Stomach (tissue), 9 donors: ENCODE measurements around the gene PWWP2B. TPM values are rescaled to one million over a fixed set of nuclear protein-coding genes. Genes with fewer than 3 reads are reported as not detected.

Experiments used
- DNase-seq, 2 donors: peaks; one replicate each; pipeline versions ENCODE4 v3.0.0 to v3.0.0-alpha.2; 2013 to 2019
- H3K27ac ChIP-seq, 5 donors: fragments of 200-600 bp in 4 of 5; sonication (generic) in 4 of 5; one replicate each; pipeline ENCODE4 v1.5.1; 2013 to 2019; ENCODE audit warnings: mild to moderate bottlenecking in 1 of 5, moderate library complexity in 1 of 5
- H3K27me3 ChIP-seq, 3 donors: fragments of 200-600 bp; sonication (generic); one replicate each; pipeline ENCODE4 v1.5.1; 2017 to 2019; ENCODE audit warnings: mixed run types in 1 of 3
- H3K36me3 ChIP-seq, 4 donors: fragments of 200-600 bp; sonication (generic); 1 replicate in 3 of 4; 2 replicates in 1 of 4; pipeline ENCODE4 v1.5.1; 2016 to 2019
- H3K4me1 ChIP-seq, 4 donors: fragments of 200-600 bp; sonication (generic); one replicate each; pipeline ENCODE4 v1.5.1; 2016 to 2019
- H3K4me3 ChIP-seq, 4 donors: fragments of 200-600 bp; sonication (generic) in 3 of 4; one replicate each; pipeline ENCODE4 v1.5.1; 2016 to 2019; ENCODE audit warnings: mild to moderate bottlenecking in 1 of 4
- H3K9me3 ChIP-seq, 4 donors: fragments of 200-600 bp; sonication (generic); one replicate each; pipeline ENCODE4 v1.5.1; 2016 to 2019
- CTCF ChIP-seq, 7 experiments: fragments of 450-650 bp in 4 of 7; fragments of 200-600 bp in 3 of 7; sonication (generic) in 3 of 7; IDR thresholded peaks; one replicate each; pipeline ENCODE4 v1.5.1; 2016 to 2019; ENCODE audit warnings: antibody characterized with exemption in 7 of 7, control low read depth in 2 of 7, mild to moderate bottlenecking in 1 of 7
- EP300 ChIP-seq: sonication (generic); formaldehyde crosslinking; IDR thresholded peaks from one replicate; pipeline ENCODE4 v1.6.1; 2017; ENCODE audit warnings: antibody characterized with exemption
- POLR2A ChIP-seq, 4 donors: fragments of 450-650 bp; IDR thresholded peaks; one replicate each; pipeline ENCODE4 v1.6.1; 2016; ENCODE audit warnings: antibody characterized with exemption in 4 of 4, control low read depth in 2 of 4, mild to moderate bottlenecking in 1 of 4, moderate library complexity in 1 of 4
- POLR2AphosphoS5 ChIP-seq, 3 donors: sonication (generic); formaldehyde crosslinking; IDR thresholded peaks; one replicate each; pipeline ENCODE4 v1.6.1; 2016; ENCODE audit warnings: antibody characterized with exemption in 3 of 3
- WGBS, 5 donors: extraction: QIAGEN DNeasy Blood & Tissue Kit in 3 of 5; methylation state at CpG; one replicate each; pipeline versions ENCODE4 v1.1.5 to v1.1.7; 2013 to 2018; 5-methylcytosine and 5-hydroxymethylcytosine counted together
- intact Hi-C: fragments of 100-400 bp; cut with DNase I; formaldehyde crosslinking; loops from one replicate; pipeline ENCODE4 v1.15.1; 2023; ENCODE audit warnings: low total_unique reads
- polyA plus RNA-seq, 3 donors: library from polyadenylated mRNA; stranded (reverse); fragments of 200-250 nt; gene quantifications; one replicate each; pipeline ENCODE4 v1.2.3, GENCODE V29; 2013
- total RNA-seq, 5 donors: library from RNA; depleted of rRNA; stranded (reverse); fragments of >200 nt; gene quantifications; one replicate each; pipeline versions ENCODE4 v1.1.0 to v1.2.3, GENCODE V29; 2014 to 2016
- donor health status: healthy with polysubstance abuse.
- donor health status: Bipolar disorder and iron deficiency.
- donor health status: healthy.

PWWP2B gene
- total and polyA plus RNA-seq, 8 donors: 8.5 to 167 (median 22.8) TPM

- H3K4me3 ChIP-seq: no peak overlapping the region
- peak; percentile 56 to 66 for DNase-seq
- peak overlapping the region; percentile 95 to 97 (median 96) for H3K27ac ChIP-seq
- H3K36me3 ChIP-seq: peaks cover 0 to 25% (median 6%) of the 10 kb centered on the region in 4 donors
- intact Hi-C loops: no loop called here
- H3K4me1 ChIP-seq: peaks cover 59 to 96% (median 88%) of the 10 kb centered on the region in 4 donors
- H3K9me3 ChIP-seq: no peaks in the 10 kb centered on the region
- 54 to 71% (median 59%) methylated on average over 14 to 25 of the region's 25 CpGs for WGBS, 5 donors
- TF ChIP-seq EP300 (no peak), POLR2A (IDR thresholded peaks at IDR 0.05) (no peak), CTCF (IDR thresholded peaks at IDR 0.05) (no peak), POLR2AphosphoS5 (IDR thresholded peaks at IDR 0.05) (no peak)
- H3K27me3 ChIP-seq: no peaks in the 10 kb centered on the region
Observed at GRCh38 chr10:132419538-132420468, 22.8 kb downstream of the PWWP2B start.

GRCh38 chr10:132420469-132420980 is 23.5 kb downstream of the PWWP2B start:
- no peak overlapping the region for H3K4me3 ChIP-seq
- intact Hi-C loops: no loop called here
- no peaks in the 10 kb centered on the region for H3K27me3 ChIP-seq
- WGBS, 5 donors: 28 to 50% (median 45%) methylated on average over 6 to 8 of the region's 8 CpGs
- peak in 1 of 2 donors; percentile 49 for DNase-seq
- no peaks in the 10 kb centered on the region for H3K9me3 ChIP-seq
- H3K4me1 ChIP-seq: peaks cover 59 to 89% (median 87%) of the 10 kb centered on the region in 4 donors
- peaks cover 0 to 19% (median 6%) of the 10 kb centered on the region in 4 donors for H3K36me3 ChIP-seq
- peak overlapping the region; percentile 95 to 97 (median 96) for H3K27ac ChIP-seq
- no peak for TF ChIP-seq POLR2A (IDR thresholded peaks at IDR 0.05)
- no peak for TF ChIP-seq EP300
- no peak for TF ChIP-seq CTCF (IDR thresholded peaks at IDR 0.05)
- TF ChIP-seq POLR2AphosphoS5 (IDR thresholded peaks at IDR 0.05): no peak

GRCh38 chr10:132420981-132421846 is 24.2 kb downstream of the PWWP2B start:
- Histone ChIP-seq H3K9me3 (no peaks in the 10 kb centered on the region), H3K36me3 (peaks cover 0 to 12% (median 6%) of the 10 kb centered on the region in 4 donors), H3K4me1 (peaks cover 56 to 82% (median 81%) of the 10 kb centered on the region in 4 donors), H3K27ac (peak overlapping the region; percentile 95 to 97 (median 96)), H3K4me3 (peak overlapping the region in 3 of 4 donors; percentile 9 to 18 (median 13)), H3K27me3 (no peaks in the 10 kb centered on the region)
- intact Hi-C loops: no loop called here
- 8 to 15% (median 13%) methylated on average over 14 to 33 of the region's 33 CpGs for WGBS, 5 donors
- DNase-seq: peak; percentile 90 to 94
- TF ChIP-seq CTCF (IDR thresholded peaks at IDR 0.05) (peak in 1 of 7 experiments; percentile 3), POLR2A (IDR thresholded peaks at IDR 0.05) (no peak)
